ENCODE data around the gene CDK17. TPM values are rescaled to one million over a fixed set of nuclear protein-coding genes. Genes with fewer than 3 reads are reported as not detected.

CDK17 gene
- total RNA-seq, 2 donors from 2014 or later: 30.7 to 97.6 TPM

GRCh38 chr12:96266238-96266637 lies 134.0 kb downstream of the CDK17 start:
- Histone ChIP-seq H3K36me3 (no peaks in the 10 kb centered on the region), H3K4me3 (no peak overlapping the region), H3K27me3 (replicated peaks; ENCODE audit: insufficient read depth) (no peaks in the 10 kb centered on the region), H3K27ac (no peak overlapping the region), H3K4me1 (ENCODE audit: control insufficient read depth in 1 of 2, low read depth in 2 of 2) (peaks cover 0 to 7% of the 10 kb centered on the region in 2 donors), H3K9me3 (no peaks in the 10 kb centered on the region)
- DNase-seq (ENCODE audit: low spot score): no peak
- no peak for TF ChIP-seq CTCF (IDR thresholded peaks at IDR 0.05)
- no peak for ATAC-seq (ENCODE audit: insufficient number of reproducible peaks, low FRiP score, low read depth)

GRCh38 chr12:96265836-96266235 lies 134.4 kb downstream of the CDK17 start:
- peaks cover 0 to 7% of the 10 kb centered on the region in 2 donors for H3K4me1 ChIP-seq (ENCODE audit: control insufficient read depth in 1 of 2, low read depth in 2 of 2)
- no peak overlapping the region for H3K4me3 ChIP-seq
- no peaks in the 10 kb centered on the region for H3K27me3 ChIP-seq (replicated peaks; ENCODE audit: insufficient read depth)
- no peaks in the 10 kb centered on the region for H3K9me3 ChIP-seq
- TF ChIP-seq CTCF (IDR thresholded peaks at IDR 0.05): no peak
- DNase-seq (ENCODE audit: low spot score) (no peak), ATAC-seq (ENCODE audit: insufficient number of reproducible peaks, low FRiP score, low read depth) (no peak)
- no peak overlapping the region for H3K27ac ChIP-seq
- no peaks in the 10 kb centered on the region for H3K36me3 ChIP-seq

- H3K9me3 ChIP-seq: no peaks in the 10 kb centered on the region
- H3K27me3 ChIP-seq (replicated peaks; ENCODE audit: insufficient read depth): no peaks in the 10 kb centered on the region
- no peak for ATAC-seq (ENCODE audit: insufficient number of reproducible peaks, low FRiP score, low read depth)
- DNase-seq (ENCODE audit: low spot score): no peak
- no peak for TF ChIP-seq CTCF (IDR thresholded peaks at IDR 0.05)
- H3K4me1 ChIP-seq (ENCODE audit: control insufficient read depth in 1 of 2, low read depth in 2 of 2): peaks cover 0 to 7% of the 10 kb centered on the region in 2 donors
- H3K27ac ChIP-seq: no peak overlapping the region
- H3K4me3 ChIP-seq: no peak overlapping the region
- no peaks in the 10 kb centered on the region for H3K36me3 ChIP-seq
Observed at GRCh38 chr12:96265400-96265799, 134.8 kb downstream of the CDK17 start.

- Histone ChIP-seq H3K4me1 (ENCODE audit: control insufficient read depth in 1 of 2, low read depth in 2 of 2) (peaks cover 1 to 13% of the 10 kb centered on the region in 2 donors), H3K27ac (no peak overlapping the region), H3K27me3 (replicated peaks; ENCODE audit: insufficient read depth) (no peaks in the 10 kb centered on the region), H3K36me3 (no peaks in the 10 kb centered on the region), H3K4me3 (no peak overlapping the region), H3K9me3 (no peaks in the 10 kb centered on the region)
- no peak for ATAC-seq (ENCODE audit: insufficient number of reproducible peaks, low FRiP score, low read depth)
- DNase-seq (ENCODE audit: low spot score): no peak
- TF ChIP-seq CTCF (IDR thresholded peaks at IDR 0.05): no peak
Observed at GRCh38 chr12:96263449-96263902, 136.8 kb downstream of the CDK17 start.

- Histone ChIP-seq H3K27me3 (replicated peaks; ENCODE audit: insufficient read depth) (no peaks in the 10 kb centered on the region), H3K9me3 (no peaks in the 10 kb centered on the region), H3K27ac (no peak overlapping the region), H3K36me3 (no peaks in the 10 kb centered on the region), H3K4me1 (ENCODE audit: control insufficient read depth in 1 of 2, low read depth in 2 of 2) (peaks cover 8 to 28% of the 10 kb centered on the region in 2 donors), H3K4me3 (no peak overlapping the region)
- no peak for TF ChIP-seq CTCF (IDR thresholded peaks at IDR 0.05)
- DNase-seq (ENCODE audit: low spot score) (no peak), ATAC-seq (ENCODE audit: insufficient number of reproducible peaks, low FRiP score, low read depth) (no peak)
Observed at GRCh38 chr12:96261557-96261956, 138.7 kb downstream of the CDK17 start.

Measured in thoracic aorta (tissue), 2 donors.